ENCODE data around the gene GUCD1.

The GUCD1 gene

GRCh38 chr22:24504540-24504939 is 50.4 kb downstream of the GUCD1 start:
- Mint-ChIP-seq H3K27ac (no peak overlapping the region), H3K4me3 (no peak overlapping the region), H3K27me3 (no peaks in the 10 kb centered on the region), H3K36me3 (ENCODE audit: insufficient read depth) (no peaks in the 10 kb centered on the region), H3K9me3 (no peaks in the 10 kb centered on the region), H3K4me1 (ENCODE audit: low read depth in 2 of 2) (peaks cover 3% of the 10 kb centered on the region in 2 donors)
- DNase-seq, result no peak
- no peak for ATAC-seq (replicated peaks)

GRCh38 chr22:24503843-24504338 is 51.0 kb downstream of the GUCD1 start:
- ATAC-seq (replicated peaks), result no peak
- H3K27me3 Mint-ChIP-seq, result no peaks in the 10 kb centered on the region
- no peak overlapping the region for H3K4me3 Mint-ChIP-seq
- DNase-seq, result no peak
- peaks cover 3% of the 10 kb centered on the region in 2 donors for H3K4me1 Mint-ChIP-seq (ENCODE audit: low read depth in 2 of 2)
- H3K9me3 Mint-ChIP-seq, result no peaks in the 10 kb centered on the region
- no peaks in the 10 kb centered on the region for H3K36me3 Mint-ChIP-seq (ENCODE audit: insufficient read depth)
- H3K27ac Mint-ChIP-seq, result peak overlapping the region in 1 of 2 donors; percentile 24

GRCh38 chr22:24503137-24503842 is 51.6 kb downstream of the GUCD1 start:
- DNase-seq (peak; percentile 57 to 63 (median 60)), ATAC-seq (replicated peaks) (peak; percentile 79)
- Mint-ChIP-seq H3K27ac (peak overlapping the region in 1 of 2 donors; percentile 24), H3K27me3 (no peaks in the 10 kb centered on the region), H3K4me3 (no peak overlapping the region), H3K4me1 (ENCODE audit: low read depth in 2 of 2) (peaks cover 3 to 4% of the 10 kb centered on the region in 2 donors), H3K36me3 (ENCODE audit: insufficient read depth) (no peaks in the 10 kb centered on the region), H3K9me3 (no peaks in the 10 kb centered on the region)

- Mint-ChIP-seq H3K9me3 (no peaks in the 10 kb centered on the region), H3K4me1 (ENCODE audit: low read depth in 2 of 2) (peaks cover 3 to 7% of the 10 kb centered on the region in 2 donors)
Observed at GRCh38 chr22:24502541-24502940, 52.4 kb downstream of the GUCD1 start.

GRCh38 chr22:24502034-24502433 is 52.9 kb downstream of the GUCD1 start:
- Mint-ChIP-seq H3K27ac (no peak overlapping the region), H3K36me3 (ENCODE audit: insufficient read depth) (no peaks in the 10 kb centered on the region), H3K9me3 (no peaks in the 10 kb centered on the region), H3K4me3 (no peak overlapping the region), H3K27me3 (no peaks in the 10 kb centered on the region), H3K4me1 (ENCODE audit: low read depth in 2 of 2) (peaks cover 3 to 7% of the 10 kb centered on the region in 2 donors)
- ATAC-seq (replicated peaks), result no peak
- DNase-seq, result no peak

More at GRCh38 chr22:24502541-24502940, 52.4 kb downstream of the GUCD1 start:
- H3K4me3 Mint-ChIP-seq, result no peak overlapping the region
- no peak overlapping the region for H3K27ac Mint-ChIP-seq
- H3K36me3 Mint-ChIP-seq (ENCODE audit: insufficient read depth), result no peaks in the 10 kb centered on the region
- DNase-seq, result no peak
- H3K27me3 Mint-ChIP-seq, result no peaks in the 10 kb centered on the region
- ATAC-seq (replicated peaks), result no peak

- Mint-ChIP-seq H3K9me3 (no peaks in the 10 kb centered on the region), H3K4me1 (ENCODE audit: low read depth in 2 of 2) (peaks cover 3 to 7% of the 10 kb centered on the region in 2 donors), H3K36me3 (ENCODE audit: insufficient read depth) (no peaks in the 10 kb centered on the region), H3K27me3 (no peaks in the 10 kb centered on the region), H3K4me3 (no peak overlapping the region), H3K27ac (no peak overlapping the region)
- ATAC-seq (replicated peaks) (no peak), DNase-seq (no peak)
Observed at GRCh38 chr22:24501301-24502005, 53.5 kb downstream of the GUCD1 start.

GRCh38 chr22:24500277-24500820 is 54.6 kb downstream of the GUCD1 start:
- H3K4me3 Mint-ChIP-seq, result no peak overlapping the region
- H3K36me3 Mint-ChIP-seq (ENCODE audit: insufficient read depth), result no peaks in the 10 kb centered on the region
- H3K27ac Mint-ChIP-seq, result no peak overlapping the region
- no peak for ATAC-seq (replicated peaks)
- H3K27me3 Mint-ChIP-seq, result no peaks in the 10 kb centered on the region
- no peak for DNase-seq
- peaks cover 3 to 7% of the 10 kb centered on the region in 2 donors for H3K4me1 Mint-ChIP-seq (ENCODE audit: low read depth in 2 of 2)
- no peaks in the 10 kb centered on the region for H3K9me3 Mint-ChIP-seq

- H3K4me3 Mint-ChIP-seq, result no peak overlapping the region
- no peaks in the 10 kb centered on the region for H3K9me3 Mint-ChIP-seq
- DNase-seq (no peak), ATAC-seq (replicated peaks) (no peak)
- no peak overlapping the region for H3K27ac Mint-ChIP-seq
- no peaks in the 10 kb centered on the region for H3K36me3 Mint-ChIP-seq (ENCODE audit: insufficient read depth)
- H3K27me3 Mint-ChIP-seq, result no peaks in the 10 kb centered on the region
- peaks cover 3 to 7% of the 10 kb centered on the region in 2 donors for H3K4me1 Mint-ChIP-seq (ENCODE audit: low read depth in 2 of 2)
Observed at GRCh38 chr22:24499706-24500276, 55.1 kb downstream of the GUCD1 start.

- Mint-ChIP-seq H3K27me3 (no peaks in the 10 kb centered on the region), H3K36me3 (ENCODE audit: insufficient read depth) (no peaks in the 10 kb centered on the region), H3K9me3 (no peaks in the 10 kb centered on the region), H3K4me1 (ENCODE audit: low read depth in 2 of 2) (peaks cover 3 to 7% of the 10 kb centered on the region in 2 donors), H3K27ac (no peak overlapping the region), H3K4me3 (no peak overlapping the region)
- no peak for ATAC-seq (replicated peaks)
- DNase-seq, result no peak
Observed at GRCh38 chr22:24498824-24499223, 56.1 kb downstream of the GUCD1 start.

- Mint-ChIP-seq H3K4me3 (no peak overlapping the region), H3K27me3 (no peaks in the 10 kb centered on the region), H3K36me3 (ENCODE audit: insufficient read depth) (no peaks in the 10 kb centered on the region), H3K4me1 (ENCODE audit: low read depth in 2 of 2) (peaks cover 0 to 4% of the 10 kb centered on the region in 2 donors), H3K9me3 (no peaks in the 10 kb centered on the region), H3K27ac (peak overlapping the region in 1 of 2 donors; percentile 33)
- DNase-seq, result no peak
- ATAC-seq (replicated peaks), result no peak
Observed at GRCh38 chr22:24497841-24498258, 57.1 kb downstream of the GUCD1 start.

- no peak for ATAC-seq (replicated peaks)
Observed at GRCh38 chr22:24496661-24497060, 58.3 kb downstream of the GUCD1 start.

GRCh38 chr22:24496234-24496633 is 58.7 kb downstream of the GUCD1 start:
- Mint-ChIP-seq H3K4me1 (ENCODE audit: low read depth in 2 of 2) (peaks cover 0 to 4% of the 10 kb centered on the region in 2 donors), H3K9me3 (no peaks in the 10 kb centered on the region), H3K4me3 (no peak overlapping the region), H3K27me3 (no peaks in the 10 kb centered on the region), H3K36me3 (ENCODE audit: insufficient read depth) (no peaks in the 10 kb centered on the region), H3K27ac (peak overlapping the region in 1 of 2 donors; percentile 8)
- ATAC-seq (replicated peaks) (no peak), DNase-seq (no peak)

More at GRCh38 chr22:24496661-24497060, 58.3 kb downstream of the GUCD1 start:
- Mint-ChIP-seq H3K27me3 (no peaks in the 10 kb centered on the region), H3K9me3 (no peaks in the 10 kb centered on the region), H3K4me3 (no peak overlapping the region), H3K4me1 (ENCODE audit: low read depth in 2 of 2) (peaks cover 0 to 4% of the 10 kb centered on the region in 2 donors), H3K36me3 (ENCODE audit: insufficient read depth) (no peaks in the 10 kb centered on the region), H3K27ac (peak overlapping the region in 1 of 2 donors; percentile 8)
- DNase-seq, result no peak

- Mint-ChIP-seq H3K9me3 (no peaks in the 10 kb centered on the region), H3K36me3 (ENCODE audit: insufficient read depth) (no peaks in the 10 kb centered on the region), H3K4me3 (no peak overlapping the region), H3K27ac (no peak overlapping the region), H3K27me3 (no peaks in the 10 kb centered on the region), H3K4me1 (ENCODE audit: low read depth in 2 of 2) (peaks cover 0 to 4% of the 10 kb centered on the region in 2 donors)
- ATAC-seq (replicated peaks) (no peak), DNase-seq (no peak)
Observed at GRCh38 chr22:24495365-24495675, 59.6 kb downstream of the GUCD1 start.
